RPMI7951 (cell line): ENCODE measurements around the gene CCL13. TPM values are rescaled to one million over a fixed set of nuclear protein-coding genes. Genes with fewer than 3 reads are reported as not detected.

Source experiments
- DNase-seq: peaks from one replicate; pipeline ENCODE4 v3.0.0-alpha.2; 2012; ENCODE audit warnings: low read depth
- total RNA-seq: library from RNA; depleted of rRNA; stranded (reverse); fragments of >200 nt; shearing (Covaris generic); gene quantifications from 2 replicates; pipeline ENCODE4 v1.2.3, GENCODE V29; 2014; rRNA removed

The CCL13 gene
- total RNA-seq, 1 experiment from 2014 or later: not detected

DNA sequence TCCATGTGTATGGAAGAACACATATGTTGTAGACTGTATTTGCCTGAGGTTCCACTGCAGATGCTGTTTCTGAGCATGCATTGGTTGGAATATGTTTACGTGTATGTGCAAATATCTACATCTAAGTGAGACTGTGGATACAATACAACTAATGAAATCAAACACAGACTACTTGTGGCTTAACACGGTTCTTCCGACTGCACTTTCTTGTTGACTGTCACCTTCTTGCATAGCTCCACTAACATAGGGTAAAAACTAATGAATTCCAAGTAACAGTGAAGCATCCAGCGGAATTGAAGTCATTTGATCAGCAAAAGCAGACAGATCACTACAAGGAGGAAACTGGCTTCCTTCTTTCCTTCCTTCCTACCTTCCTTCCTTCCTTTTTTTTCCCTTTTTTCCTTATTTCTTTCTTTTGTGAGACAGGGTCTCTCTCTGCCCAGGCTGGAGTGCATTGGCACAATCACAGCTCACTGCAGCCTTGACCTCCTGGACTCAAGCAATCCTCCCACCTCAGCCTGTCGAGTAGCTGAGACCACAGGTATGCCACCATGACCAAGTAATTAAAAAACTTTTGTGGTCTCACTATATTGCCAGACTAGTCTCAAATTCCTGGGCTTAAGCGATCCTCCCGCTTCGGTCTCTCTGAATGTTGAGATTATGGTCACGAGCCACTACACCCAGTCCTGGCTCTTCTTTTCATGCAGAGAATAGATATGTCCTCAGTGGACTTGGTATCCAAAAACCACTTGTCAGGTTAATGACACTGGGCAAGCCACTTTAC, 28.7 kb downstream of the CCL13 start:
- peak; percentile 66 for DNase-seq

DNA sequence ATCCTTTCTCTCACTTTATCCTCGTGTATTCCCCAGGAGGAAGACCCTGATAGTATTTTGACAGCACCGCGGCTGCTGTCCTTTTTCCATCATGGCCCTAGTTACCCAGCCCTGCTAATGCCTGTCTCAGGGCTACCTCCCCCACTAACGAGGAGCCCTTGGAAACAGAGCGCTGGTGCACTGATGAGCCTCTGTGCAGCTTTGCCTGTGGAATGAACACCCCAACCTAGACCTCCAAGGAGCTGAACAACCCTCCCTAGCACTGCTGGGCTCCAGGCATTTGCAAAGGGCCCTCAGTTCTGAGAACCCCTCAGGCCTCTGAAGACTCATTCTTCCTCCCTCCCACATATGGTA, 30.0 kb downstream of the CCL13 start:
- DNase-seq: no peak

DNA sequence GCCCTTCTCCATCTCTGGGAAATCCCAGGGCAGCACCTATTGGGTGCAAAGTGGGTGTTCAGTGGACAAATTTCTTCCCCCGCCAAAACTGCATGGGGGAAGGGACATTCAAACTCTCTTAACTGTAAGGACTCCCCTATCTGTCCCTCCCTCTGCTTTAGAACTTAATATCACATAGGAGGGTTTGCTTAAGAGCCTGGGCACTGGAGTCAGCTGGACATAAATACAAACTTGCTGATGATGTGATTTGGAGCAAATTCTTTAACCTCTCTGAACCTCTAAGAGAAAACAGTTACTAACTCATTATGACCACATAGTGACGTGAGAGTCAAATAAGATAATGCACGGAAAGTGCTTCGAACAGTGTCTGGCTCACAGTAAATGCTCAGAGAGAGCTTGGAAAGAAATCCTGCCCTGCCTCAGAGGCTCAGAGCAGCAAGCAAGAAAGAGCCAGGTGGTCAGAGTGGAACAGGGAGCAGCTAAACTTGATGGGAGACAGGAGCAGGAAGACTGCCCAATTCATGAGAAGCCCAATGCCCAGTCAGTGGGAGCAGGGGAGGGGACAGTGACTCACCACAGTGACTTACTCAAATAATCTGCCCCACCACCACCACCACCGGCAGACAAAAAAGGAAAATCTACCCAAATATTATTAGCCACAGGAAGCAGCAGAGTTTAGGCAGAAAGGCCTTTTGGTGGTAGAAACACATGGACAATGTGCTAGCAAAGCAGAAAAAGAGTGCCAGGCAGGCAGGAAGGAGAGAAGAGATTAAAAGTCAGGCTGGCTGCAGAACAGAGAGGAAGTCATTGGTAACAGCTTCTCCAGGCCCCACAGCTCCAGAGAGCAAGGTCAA, 30.6 kb downstream of the CCL13 start:
- peak; percentile 87 for DNase-seq

DNA sequence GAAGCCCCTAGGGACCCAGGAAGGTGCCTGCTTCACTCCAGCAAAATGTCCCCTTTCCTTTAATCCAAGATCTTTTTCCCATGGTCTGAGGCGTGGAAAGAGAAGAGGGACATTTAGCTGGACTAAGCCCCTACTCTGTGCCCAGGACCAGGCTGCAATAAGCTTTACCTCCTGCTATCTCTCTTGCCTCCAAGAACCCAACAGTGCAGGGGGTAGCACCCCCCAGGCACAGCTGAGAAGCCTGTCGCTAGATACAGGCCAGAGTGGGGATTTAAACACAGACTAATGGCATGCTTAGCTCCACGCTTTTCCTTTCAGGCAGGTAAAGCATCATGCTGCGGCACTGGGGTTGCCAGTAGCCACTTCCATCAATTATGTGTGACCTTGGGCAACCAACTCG, 31.3 kb downstream of the CCL13 start:
- DNase-seq: no peak

DNA sequence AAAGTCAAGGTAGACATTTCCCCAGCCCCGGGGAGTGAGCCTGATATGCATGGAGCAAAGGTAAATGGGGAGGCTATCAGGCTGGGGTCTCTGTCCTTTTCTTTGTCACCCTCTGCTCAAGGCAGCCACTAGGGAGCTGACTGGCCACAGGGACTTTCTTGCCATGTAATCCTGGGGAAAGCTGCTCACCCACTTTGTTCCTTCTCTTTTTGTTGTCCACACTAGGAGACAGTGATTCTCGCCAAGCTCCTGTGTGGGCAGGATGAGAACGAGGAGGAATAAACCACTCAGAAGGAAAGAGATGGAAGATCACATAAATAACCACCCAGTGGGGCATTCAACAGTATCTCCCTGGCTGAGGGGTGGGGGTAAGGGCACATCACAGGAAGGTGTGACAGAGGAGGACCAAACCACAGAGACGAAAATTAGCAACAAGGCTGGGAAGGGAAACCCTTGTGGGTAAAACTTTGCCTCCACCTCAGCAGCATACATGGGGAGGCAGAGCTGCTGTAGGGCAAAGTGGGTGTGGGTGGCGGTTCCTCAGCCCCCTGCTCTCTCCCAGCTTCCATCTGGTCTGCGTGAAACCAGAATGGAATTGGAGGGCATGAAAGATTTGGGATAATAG, 33.0 kb downstream of the CCL13 start:
- no peak for DNase-seq

DNA sequence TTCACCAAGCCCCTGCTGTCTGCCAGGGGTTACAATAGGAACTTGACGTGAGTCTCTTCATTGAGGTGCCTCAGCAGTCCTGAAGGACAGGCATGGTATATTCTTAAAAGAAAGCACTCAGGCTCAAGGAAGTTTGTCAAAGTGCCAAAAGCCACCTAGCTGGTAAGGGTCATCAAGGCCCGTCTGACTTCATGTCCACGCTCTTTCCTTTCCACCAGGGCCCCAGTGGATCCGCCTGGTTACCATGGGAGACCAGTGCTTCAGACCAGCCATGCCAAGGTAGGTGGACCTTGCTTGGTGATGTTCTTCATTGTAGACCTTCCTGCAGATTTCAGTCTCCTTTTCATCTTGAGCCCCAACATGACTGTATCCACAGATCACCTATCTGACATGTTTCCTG, 34.4 kb downstream of the CCL13 start:
- no peak for DNase-seq

DNA sequence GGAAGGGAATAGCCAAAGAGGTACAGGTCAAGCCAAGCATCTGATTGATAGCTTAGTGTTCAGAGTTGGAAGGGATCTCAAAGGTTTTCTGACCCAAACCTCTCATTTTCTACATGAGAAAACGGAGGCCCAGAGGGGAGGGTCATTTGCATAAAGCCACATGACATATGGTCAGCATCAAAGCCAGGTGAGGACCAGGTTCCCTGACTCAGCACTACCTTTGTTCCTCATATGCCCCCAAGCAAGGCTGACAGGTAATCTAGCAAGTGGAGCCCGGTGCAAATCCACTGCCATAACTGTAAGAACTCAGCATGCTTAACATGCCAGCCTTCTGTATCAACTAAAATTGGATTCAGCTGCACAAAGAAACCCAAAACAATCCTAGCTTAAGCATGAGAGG, 35.0 kb downstream of the CCL13 start:
- DNase-seq: no peak

DNA sequence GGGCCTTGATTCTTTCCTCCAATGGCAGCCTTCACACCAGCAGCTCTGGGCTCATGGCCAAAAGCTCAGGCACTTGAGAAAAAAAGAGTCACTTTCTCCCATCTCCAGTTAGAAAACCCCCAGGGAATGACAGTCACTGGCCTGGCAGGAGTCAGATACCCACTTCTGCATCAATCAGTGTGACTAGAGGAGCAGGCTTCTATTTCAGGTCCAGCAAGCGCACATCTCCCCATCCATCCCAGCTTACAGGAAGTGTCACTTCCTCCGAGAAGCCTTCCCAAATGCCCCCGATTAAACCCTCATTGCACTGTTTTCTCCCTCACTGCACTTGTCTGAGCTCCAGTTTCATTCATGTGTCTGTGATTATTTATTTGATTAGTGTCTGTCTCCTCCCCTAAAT, 37.1 kb downstream of the CCL13 start:
- peak; percentile 10 for DNase-seq

DNA sequence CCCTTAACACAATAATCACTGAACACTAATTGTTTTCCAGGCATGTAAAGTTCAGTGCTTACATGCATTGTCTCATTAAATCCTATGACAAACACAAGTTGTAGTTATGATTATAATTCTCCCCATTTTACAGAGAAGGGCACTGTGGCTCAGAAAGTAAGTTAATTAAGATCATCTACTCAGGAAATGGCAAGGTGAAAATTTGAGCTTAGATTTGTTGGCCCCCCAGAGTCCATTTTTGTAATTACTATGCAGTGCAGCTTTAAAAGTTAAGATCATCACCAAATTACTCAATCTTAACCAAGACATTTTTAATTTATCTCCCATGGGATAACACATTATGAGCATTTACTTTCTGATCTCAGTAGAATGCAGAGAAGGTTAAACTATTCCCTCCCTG, 41.0 kb downstream of the CCL13 start:
- no peak for DNase-seq

DNA sequence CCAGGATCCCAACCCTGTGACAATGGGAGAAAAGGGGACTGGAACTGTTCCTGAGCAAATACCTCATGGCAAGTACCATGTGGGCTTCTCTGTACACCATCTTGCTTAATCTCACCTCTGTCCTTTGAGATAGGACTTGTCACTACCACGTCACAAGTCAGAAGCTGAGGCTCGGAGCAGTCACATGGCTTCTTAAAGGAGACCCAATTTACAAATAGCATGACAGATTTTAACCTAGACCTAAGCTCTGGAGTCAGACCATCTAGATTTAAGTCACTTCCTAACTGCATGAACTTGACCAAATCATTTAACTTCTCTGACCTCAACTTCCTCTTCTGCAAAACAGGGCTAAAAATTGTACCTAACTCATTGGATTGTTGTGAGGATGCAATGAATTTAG, 42.7 kb downstream of the CCL13 start:
- no peak for DNase-seq

DNA sequence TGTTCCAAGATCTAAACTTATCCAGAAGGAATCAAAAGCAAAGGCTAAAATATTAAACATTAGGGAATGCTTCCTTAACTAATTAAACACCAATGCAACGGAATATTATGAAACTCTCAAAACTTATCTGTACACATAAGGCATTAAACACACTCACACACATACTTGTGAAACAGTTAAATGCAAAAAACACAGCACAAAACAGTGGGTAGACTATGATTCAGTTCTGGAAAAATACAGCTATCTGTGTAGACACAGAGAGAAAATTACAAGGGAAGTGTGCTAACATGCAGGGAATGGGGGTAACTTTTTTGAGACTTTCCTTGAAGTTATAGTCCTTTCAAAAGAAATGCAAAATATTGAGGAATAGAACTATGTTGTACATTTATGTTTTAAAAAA, 43.4 kb downstream of the CCL13 start:
- DNase-seq: no peak

DNA sequence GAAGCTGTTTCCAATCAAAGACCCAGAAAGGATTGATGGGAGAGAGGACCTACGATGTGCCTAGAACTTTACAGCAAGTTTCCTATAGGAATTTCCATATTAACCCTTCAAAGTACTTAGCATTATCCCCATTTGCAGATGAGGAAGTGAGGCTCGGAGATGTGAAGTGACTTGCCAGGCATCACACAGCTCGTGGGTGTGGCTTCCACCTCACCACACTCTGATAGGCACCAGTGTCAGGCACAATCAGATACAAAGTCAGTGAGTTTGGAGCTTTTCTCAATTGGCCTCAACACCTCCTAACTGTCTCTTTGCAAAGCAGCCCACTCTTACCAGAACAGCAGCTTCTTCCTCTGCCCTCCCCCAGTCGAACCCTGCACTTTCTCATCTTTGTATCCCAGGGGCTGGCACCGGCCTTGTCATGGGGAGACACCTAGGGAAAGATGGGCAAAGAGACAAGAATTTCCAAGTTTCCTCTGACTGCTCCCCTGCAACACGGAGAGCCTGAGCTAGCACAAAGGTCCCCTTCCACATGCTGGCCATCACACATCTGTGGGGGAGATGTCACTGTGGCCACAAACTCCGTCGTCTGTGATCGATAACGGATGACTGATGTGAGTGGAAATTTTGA, 44.1 kb downstream of the CCL13 start:
- DNase-seq: no peak

DNA sequence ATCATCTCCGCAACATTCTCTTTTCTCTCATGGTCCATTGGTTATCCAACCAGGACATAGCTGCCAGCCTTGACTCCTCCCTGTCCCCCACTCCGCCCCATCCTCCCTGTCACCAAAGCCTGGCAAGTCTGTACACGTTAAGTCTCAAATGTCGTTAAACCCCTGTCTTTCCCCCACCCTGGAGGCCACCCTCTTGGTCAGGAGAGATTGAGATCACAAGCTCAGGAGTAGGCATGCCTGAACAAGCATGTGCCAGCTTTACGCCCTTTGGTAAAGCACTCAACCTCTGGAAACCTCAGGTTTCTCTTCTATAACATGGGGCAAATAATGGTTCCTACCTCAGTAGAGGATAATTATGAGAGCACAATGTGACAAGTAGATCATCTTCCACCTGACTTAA, 44.9 kb downstream of the CCL13 start:
- DNase-seq: no peak

DNA sequence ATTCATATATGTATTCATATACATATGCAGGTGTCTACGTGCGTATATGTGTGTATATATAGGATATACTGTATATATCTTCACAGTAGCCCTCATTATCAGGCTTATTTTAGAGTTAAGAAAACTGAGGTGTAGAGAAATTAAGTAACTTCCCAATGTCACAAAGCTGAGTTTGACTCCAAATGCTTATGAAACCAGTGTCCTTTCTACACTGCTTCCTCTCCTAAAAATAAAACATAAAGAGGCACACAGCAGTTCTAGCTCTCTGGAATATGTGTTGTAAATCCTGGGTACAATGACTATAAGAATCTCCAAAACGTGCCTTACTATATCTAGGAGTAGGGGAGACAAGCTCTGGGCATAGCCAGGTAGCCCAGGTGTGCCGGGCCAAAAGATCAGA, 46.7 kb downstream of the CCL13 start:
- DNase-seq: no peak

DNA sequence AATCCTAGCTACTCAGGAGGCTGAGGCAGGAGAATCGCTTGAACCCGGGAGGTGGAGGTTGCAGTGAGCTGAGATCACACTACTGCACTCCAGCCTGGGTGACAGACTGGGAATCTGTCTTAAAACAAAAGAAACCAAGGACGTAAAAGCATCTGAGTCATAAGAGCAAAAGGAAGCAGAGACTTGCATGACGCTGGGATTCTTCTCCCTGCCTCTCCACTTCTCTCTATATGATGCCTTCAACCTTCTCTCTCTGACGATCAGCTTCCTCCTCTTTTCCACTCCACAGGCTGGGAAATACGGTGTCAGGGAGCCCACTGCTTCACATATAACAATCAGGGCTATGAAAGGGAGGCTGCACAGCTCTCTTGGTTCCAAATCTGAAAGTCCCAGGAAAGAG, 49.9 kb downstream of the CCL13 start:
- no peak for DNase-seq

Other genes starting within 250 kb of the CCL13 start
- gene CCL2, start 101.2 kb upstream of the CCL13 start, total RNA-seq: 300 and 392 TPM in 2 replicates
- 0.68 TPM in 1 of 2 replicates, not detected in the other for gene CCL7, start 86.3 kb upstream of the CCL13 start, total RNA-seq
- gene CCL11, start 70.7 kb upstream of the CCL13 start, total RNA-seq: not detected in 2 replicates
- gene CCL8, start 37.0 kb upstream of the CCL13 start, total RNA-seq: not detected in 2 replicates
- not detected in 2 replicates for gene CCL1, start 6.8 kb downstream of the CCL13 start, total RNA-seq
- gene TMEM132E, start 223.1 kb downstream of the CCL13 start, total RNA-seq: not detected in 2 replicates